Measurements from ENCODE around the gene PLCD4.

GRCh38 chr2:218569661-218570500 lies 37.8 kb upstream of the PLCD4 start:
- TF ChIP-seq POLR2A (IDR thresholded peaks at IDR 0.05) (no peak), CTCF (IDR thresholded peaks at IDR 0.05) (no peak)

All from lower leg skin (tissue), 3 donors.